NCI-H1694 treated with DMSO at 0.1 percent for 48 hours (cell line): ENCODE results near the gene ENPP3.
"Not testable (repeated sequence)": the region's sequence is repeated elsewhere in the genome, so short reads cannot be mapped to it uniquely, and the experiment has no call there.

Source experiments
- DNase-seq: peaks from one replicate; lab custom pipeline; 2025; lab: John Stamatoyannopoulos, UW

Gene ENPP3

DNA sequence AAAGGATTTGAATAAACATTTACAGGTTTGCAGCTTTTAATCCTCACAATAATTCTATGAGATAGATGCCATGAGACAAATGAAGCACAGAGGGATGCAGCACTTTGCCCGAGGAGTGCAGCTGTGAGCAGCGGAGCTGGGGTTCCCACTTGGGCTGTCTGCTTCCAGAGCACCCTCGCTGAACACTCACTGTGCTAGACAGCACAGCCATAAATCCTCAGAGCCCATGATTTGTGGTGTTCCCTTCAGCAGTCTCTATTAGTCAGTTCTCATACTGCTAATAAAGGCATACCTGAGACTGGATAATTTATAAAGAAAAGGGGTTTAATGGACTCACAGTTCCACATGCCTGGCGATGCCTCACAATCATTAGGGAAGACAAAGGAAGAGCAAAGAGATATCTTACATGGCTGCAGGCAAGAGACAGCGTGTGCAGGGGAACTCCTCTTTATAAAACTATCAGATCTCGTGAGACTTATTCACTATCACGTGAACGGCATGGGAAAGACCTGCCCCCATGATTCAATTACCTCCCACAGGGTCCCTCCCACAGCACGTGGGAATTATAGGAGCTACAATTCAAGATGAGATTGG lies 99.0 kb downstream of the ENPP3 start:
- DNase-seq: no peak

DNA sequence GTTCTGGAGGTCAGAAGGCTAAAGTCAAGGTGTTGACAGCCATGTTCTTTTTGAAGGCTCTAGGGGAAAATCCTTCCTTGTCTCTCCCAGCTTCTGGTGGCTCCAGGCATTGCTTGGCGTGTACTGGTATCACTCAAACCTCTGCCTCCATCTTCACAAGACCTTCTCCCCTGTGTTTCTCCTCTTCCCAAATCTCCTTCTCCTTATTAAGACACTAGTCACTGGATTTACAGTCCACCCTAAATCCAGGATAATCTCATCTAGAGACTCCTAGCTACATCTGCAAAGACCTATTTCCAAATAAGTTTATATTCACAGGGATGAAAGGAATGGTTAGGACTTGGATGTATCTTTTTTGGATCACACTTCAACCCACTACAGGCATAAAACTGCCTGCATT lies 99.7 kb downstream of the ENPP3 start:
- no peak for DNase-seq

DNA sequence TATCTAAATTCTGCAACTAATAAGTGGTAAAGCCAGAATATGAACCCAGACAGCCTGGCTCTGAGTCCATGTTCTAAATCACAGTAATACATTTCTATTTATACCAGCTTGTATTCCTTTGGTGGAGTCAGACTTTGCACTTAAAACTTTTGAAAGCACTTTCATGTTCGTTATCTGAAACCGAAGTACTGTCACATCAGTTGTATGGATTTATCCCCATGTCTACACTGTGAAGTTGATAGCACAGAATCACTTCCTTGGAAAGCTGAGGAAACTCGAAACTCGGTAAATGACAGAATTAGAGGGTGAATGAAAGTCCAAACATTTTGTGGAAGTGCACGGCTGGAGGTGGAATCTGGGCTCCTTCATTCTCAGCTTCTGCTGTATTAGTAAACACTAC lies 102.0 kb downstream of the ENPP3 start:
- DNase-seq: no peak

DNA sequence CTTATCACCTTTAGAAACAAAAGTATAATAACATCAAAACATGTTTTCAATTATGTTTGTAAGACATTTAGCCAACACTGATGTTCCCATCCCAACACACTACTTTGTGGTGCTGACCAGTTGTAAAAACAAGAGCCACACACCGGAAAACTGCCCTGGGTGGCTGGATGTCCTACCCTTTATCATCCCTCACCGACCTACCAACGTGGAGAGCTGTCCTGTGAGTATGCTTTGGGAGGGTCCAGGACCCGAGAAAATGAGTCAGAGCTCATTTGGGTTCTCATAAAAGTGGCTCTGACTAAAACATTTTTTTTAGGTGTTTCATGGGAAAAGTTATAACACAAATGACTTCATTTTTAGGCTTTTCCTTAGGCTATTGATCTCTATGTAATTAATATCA lies 103.1 kb downstream of the ENPP3 start:
- DNase-seq: no peak

DNA sequence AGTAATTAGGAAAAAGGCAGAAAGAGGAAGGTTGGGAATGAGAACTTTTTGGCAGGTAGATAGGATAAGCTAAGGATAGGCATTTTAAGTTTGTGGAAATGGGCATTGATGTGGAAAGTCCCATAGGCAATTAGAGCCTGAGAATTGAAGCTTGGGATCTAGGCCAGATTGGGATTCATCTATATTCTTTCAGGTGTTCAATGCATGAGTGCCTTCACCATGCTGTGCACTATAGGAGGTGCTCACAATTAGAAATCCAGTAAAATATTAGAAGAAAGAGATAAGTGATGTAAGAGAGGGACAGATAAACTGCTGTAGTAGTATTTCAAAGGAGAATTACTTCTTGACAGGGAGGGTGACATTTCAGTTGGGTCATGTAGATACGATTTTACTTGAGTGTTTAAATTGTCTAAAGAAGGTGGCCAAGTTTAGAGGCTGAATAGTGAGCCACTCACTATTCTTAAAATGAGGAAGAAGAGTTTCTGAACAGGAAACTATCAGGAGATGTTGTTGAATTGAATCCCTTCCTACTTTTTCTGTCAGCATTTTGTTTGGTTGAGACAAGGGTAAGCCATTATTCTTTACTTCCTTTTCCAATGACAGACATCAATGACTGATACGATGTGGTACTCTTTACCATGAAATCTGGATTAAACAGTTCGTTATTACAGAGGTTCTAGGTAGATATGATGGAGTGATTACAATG lies 104.7 kb downstream of the ENPP3 start:
- DNase-seq: no peak

DNA sequence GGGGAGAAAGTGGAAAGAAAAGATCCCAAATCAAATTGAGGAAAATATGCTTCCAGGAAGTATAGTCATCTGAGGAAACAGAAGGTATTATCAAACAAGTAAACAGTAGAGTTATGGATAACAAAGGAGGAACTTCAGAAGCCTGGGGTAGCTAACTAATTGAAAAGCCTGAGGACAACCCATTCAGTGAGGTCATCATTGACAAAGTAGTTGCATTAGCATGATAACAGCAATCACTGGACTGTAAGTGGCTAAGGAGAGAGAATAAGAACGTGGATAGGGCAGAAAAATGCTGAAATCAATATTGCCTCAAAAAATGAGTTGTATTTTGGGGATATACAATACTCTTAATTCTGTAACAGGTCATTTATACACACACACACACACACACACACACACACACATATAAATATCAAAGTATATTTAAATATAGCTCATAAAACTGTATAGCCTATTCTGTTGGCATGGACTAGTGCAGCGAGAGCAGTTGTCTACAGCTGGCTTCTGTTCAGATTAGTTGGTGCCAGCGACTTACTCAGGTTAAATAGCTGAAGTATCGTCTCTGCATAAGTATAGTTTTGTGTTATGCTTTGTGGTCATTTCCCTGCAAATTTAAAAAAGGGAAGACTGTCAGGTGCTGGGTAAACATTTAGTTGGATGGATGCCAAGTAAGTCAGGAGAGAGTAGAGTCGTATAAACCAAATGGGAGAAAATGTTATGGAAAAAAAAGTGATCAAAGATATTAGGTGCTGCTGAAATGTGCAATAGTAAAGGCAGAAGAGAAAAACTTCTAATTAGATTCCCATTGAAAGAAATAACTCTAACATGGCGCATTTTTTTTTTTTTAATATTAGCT lies 107.6 kb downstream of the ENPP3 start:
- no peak for DNase-seq

DNA sequence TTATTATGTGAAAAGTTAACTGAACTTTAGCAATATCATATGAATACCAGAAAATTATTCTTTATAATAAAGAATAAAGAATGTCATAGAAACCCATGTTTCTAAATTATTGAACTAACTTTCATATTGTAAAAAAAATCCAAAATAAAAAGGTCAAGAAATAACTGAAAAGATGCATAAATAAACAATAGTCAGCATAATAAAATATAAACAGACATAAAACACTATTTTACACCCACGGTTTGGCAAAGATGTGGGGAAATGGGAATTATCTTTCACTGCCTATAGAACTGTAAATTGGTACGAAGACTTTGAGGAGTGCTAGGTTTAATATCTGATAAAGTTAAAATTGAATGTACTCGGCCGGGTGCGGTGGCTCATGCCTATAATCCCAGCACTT lies 108.4 kb downstream of the ENPP3 start:
- DNase-seq: no peak

DNA sequence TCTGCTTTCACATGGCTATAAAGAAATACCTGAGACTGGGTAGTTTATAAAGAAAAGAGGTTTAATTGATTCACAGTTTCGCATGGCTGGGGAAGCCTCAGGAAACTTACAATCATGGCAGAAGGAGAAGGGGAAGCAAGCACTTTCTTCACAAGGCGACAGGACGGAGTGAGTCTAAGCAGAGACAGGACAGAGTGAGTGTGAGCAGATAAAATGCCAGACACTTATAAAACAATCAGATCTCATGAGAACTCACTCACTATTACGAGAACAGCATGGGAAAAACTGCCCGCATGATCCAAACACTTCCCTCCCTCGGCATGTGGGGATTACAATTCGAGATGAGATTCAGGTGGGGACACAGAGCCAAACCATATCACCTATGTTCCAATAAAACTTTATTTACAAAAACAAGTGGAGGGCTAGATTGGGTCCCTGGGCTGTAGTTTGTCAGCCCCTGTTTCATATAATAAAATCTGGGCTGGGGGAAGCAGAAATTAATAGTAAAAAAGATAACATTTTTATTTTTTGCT lies 110.8 kb downstream of the ENPP3 start:
- no peak for DNase-seq

DNA sequence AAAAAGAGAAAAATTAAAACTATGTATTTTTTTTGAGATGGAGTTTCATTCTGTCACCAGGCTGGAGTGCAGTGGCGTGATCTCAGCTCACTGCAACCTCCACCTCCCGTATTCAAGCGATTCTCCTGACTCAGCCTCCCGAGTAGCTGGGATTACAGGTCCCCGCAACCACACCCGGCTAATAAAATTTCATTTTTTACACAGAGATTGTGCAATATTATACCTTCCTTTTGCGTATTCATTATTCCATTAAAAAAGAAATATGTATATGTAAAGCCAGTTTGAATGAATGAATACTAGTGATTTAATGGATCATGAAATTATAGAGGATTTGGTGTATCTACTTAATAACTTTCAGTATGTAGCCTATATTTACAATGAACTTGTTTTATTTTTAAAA lies 111.9 kb downstream of the ENPP3 start:
- no peak for DNase-seq

DNA sequence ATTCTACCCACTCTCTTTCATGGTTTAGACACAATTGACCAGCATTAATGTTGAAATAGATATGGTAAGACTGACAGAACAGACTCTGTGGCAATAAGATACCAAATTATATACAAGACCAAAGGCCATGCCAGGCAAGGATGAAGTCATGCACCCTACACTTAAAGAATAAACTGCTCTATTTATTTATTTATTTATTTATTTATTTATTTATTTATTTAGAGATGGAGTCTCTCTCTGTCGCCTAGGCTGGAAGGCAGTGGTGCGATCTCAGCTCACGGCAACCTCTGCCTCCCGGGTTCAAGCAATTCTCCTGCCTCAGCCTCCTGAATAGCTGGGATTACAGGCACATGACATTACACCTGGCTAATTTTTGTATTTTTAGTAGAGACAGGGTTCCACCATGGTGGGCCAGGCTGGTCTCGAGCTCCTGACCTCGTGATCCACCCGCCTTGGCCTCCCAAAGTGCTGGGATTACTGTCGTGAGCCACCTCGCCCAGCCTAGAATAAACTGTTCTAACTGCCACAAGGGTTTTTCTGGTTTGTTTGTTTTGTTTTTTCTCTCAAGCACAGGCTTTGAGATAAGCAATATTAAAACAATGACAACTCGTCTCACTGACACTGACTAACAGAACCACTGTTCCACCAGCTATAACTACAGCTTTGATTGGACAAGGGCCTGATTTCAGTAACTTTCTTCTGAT lies 114.1 kb downstream of the ENPP3 start:
- not testable (repeated sequence) for DNase-seq

DNA sequence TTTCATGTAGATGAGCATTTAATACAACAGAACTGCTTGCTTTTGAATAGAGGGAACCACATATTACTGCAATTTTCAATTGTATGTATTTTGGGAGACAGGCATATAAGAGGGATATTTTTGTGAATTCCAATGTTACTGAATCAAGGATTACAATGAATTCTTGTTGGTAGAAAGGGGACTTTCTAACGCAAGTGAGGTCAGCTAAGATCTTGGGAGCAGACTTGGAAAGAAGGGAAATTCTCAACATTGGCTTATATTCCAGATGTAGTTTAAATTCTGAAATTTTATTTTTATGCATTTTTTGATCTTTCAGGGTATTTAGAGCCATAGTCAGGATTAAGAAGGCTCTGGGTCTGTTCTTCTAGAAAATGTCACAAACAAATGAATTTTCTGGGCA lies 117.0 kb downstream of the ENPP3 start:
- no peak for DNase-seq

DNA sequence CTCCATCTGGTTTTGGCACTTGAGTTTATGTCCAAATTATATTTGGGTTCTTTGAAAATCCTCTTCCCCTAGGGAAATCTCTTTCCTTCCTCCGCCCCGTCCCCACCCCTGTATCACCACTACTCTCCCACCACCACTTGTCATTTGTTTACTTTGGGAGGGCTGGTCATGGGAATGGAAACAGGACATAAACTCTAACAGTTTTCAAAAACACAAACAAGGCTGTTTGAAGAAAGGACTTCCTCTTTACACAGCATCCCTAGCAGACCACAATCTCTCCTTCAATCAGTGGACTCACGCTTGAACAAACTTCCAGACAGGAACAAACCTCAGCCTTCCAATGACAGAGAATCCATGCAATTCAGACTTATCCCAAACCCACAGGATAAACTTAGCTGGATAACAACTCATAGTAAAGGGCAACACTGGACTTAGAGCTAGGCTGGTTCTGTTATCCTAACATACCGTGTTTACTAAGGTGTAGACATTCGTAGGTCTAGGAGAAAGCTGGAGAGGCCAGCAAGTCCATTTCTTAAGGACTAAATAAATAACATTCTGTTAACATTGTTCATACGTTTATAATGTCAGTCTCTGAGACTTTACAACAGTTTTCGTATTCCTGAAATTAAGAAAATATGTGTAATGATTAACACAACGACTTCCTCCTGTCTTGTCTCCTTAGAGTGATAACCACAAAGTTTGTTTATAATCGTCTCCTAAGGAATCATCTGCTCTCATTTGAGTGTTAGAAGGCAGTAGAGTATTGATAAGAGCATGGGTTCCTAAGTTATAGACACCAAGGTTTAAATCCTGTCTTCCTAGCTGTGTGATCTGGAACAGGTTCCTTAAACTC lies 117.8 kb downstream of the ENPP3 start:
- DNase-seq: no peak

DNA sequence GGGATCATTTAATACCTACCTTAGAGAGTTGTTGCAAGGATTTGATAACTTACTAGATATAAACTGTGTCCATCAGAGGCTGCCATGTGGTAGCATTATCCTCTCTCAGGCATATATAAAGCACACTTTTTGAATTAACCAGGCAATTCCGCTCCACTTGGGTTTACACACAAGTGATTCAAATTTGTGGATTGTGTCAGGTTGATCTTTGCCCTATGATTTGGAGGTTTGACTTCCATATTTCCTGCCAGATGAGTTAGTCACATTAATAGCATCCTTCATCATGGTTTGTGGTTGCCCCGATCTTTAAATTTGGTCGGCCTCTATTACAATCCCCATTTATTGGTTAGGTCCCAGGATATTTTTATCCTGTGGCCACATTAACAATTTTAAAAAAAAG lies 118.5 kb downstream of the ENPP3 start:
- DNase-seq: no peak

DNA sequence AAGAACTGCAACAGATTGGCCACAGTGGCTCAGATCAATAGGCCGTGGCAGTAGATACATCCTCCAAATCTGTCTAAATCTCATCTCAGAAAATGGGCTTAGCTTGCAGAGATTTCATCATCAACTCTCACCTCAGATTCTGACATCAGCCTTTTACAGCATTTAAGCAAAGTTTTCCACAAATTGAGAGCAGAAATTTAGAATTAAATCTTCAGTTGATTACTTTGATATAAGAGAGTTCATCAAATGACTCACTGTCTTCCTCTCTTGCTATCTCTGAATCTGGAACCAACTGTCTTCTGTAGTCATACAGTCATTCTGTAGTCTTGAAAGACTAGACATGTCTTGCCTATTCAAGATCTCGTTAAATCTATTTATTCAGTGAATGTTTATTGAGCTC lies 118.9 kb downstream of the ENPP3 start:
- no peak for DNase-seq

DNA sequence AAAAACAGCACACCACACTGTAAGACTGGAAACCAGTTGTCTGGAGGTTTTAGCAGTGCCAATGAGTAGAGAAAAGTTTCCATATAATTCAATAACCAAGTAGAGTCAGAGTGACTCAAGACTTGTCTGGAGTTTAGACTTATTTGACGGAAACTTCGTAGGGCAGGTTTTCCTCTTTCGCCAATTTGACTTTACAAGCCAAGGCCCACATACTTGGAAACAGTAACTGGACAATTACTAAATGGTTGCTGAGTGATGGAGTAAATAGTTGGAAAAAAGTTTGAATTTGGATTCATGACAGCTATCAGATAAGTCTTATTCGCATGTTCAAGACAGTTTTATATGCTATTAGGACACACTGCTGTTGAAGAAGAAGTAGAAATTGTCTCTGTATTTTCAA lies 121.8 kb downstream of the ENPP3 start:
- no peak for DNase-seq

DNA sequence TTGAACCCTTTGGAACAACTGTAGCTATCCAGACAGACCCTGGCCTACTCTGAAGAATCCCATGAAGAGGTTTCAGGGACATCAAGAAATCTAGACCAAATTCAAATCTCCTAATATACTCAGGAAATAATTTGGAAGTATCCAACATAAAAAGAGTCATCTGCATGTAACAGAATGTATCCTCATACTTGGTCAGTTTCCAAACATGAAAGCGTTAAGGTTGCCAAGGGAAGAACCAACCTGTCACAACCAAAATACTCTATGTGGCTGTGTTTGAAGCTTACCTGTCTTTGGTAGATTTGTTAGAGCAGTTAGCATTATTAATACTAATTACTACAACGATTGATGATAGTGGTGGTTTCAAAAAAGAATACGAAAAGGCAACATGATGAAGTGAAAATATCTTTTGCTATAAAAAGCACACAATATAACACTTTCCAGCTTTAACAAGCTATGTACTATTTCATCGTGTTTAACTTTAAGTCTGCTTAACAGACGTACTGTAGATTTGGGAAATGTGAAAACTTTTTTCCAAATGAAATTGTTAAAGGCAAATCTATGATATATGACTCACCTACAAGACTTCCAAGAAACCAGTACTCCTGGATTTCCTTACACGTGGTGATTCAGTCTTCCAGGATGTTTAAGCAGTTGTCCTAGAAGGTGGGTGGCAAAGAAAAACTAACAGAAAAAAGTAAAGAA lies 124.1 kb downstream of the ENPP3 start:
- no peak for DNase-seq

DNA sequence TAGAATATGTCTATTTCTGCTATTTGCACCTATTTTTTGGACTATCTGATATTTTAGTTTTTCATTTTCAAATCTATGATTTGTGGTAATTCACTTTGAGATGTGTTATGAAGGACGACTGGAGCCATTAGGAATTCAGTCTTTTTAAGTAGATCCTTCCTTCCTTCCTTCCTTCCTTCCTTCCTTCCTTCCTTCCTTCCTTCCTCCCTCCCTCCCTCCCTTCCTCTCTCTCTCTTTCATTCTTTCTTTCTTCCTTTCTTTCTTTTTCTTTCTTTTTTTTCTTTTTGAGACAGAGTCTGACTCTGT lies 124.6 kb downstream of the ENPP3 start:
- DNase-seq: no peak

DNA sequence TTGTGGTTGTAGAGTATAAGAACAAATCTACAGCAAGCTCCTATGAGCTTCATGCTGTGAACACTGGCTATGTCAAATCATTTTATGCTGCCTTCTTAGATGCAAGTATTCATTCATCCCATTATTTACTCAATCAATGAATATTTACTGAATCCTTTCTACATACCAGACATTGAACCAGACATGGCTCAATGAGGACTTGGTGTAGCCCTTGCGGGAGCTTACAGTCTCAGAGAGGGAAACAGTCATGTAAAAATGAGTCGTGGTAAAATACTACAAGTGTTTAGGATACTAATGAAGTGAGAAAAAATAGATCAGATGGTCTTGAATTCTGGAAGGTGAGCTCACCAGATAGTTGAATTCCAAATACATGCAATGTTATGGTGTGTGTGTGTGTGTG lies 125.9 kb downstream of the ENPP3 start:
- DNase-seq: no peak

DNA sequence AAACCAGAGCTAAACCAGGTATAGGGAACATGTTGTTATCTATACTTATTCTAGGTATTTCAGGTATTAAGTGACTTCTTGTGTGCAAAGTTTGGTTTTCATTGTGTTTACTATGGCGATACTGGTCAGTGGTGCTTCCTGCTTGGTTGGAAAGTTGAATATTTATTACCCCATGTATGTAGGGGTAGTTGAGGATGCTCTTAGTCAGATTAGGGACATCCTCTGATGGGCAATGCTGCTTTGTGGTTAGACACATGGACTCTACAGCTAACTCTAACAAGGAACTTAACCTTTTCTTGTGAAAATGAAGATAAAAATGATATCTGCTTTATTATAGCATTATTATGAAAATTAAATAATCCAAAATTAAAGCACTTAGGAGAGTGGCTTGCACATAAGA lies 126.6 kb downstream of the ENPP3 start:
- no peak for DNase-seq

DNA sequence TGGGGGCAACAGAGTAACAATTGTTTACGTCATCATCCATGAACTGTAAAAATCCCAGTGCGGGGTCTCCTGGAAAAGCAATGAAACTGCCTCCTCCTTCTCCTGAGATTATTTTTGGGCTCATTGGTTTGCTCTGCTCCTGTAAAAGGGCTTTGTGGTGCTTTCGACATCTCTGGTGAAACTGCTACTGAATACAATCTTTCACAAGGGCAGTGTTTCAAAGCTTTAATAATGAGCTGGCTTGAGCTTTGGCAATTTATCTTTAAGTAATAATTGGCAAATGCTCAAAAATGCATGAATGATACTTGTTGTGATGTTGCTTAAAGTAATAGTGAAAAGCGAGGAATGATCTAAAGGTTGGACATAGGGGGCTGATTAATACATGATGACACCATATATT lies 127.2 kb downstream of the ENPP3 start:
- DNase-seq: no peak
